Fibroblast of villous mesenchyme (primary cell): ENCODE data around the gene FAM174B. TPM values are rescaled to one million over a fixed set of nuclear protein-coding genes. Genes with fewer than 3 reads are reported as not detected.

ENCODE experiments used
- DNase-seq: peaks from one replicate; pipeline ENCODE4 v3.0.0-alpha.2; 2010; ENCODE audit warnings: low read depth
- H3K4me3 ChIP-seq: 2 replicates; pipeline ENCODE4 v1.5.1; 2011; ENCODE audit warnings: low read depth, mild to moderate bottlenecking, low read length
- CTCF ChIP-seq: IDR thresholded peaks from 2 replicates; pipeline ENCODE4 v1.5.1; 2012; ENCODE audit warnings: low read depth, mild to moderate bottlenecking, low read length; ENCODE audit not compliant: insufficient read depth
- total RNA-seq: library from RNA; depleted of rRNA; stranded (reverse); fragments of >200 nt; gene quantifications from 2 replicates; pipeline ENCODE4 v1.2.3, GENCODE V29; 2012

The FAM174B gene
- total RNA-seq, 1 donor, result 3.9 TPM

GRCh38 chr15:92624401-92624991 lies 31.1 kb downstream of the FAM174B start:
- H3K4me3 ChIP-seq, result no peak overlapping the region
- no peak for TF ChIP-seq CTCF
- DNase-seq, result peak; percentile 51

GRCh38 chr15:92623435-92623834 lies 32.1 kb downstream of the FAM174B start:
- H3K4me3 ChIP-seq, result no peak overlapping the region
- no peak for TF ChIP-seq CTCF
- DNase-seq, result no peak

- TF ChIP-seq CTCF, result no peak
- no peak overlapping the region for H3K4me3 ChIP-seq
- DNase-seq, result no peak
Observed at GRCh38 chr15:92621972-92622533, 33.5 kb downstream of the FAM174B start.

GRCh38 chr15:92620991-92621390 lies 34.6 kb downstream of the FAM174B start:
- DNase-seq, result no peak
- no peak overlapping the region for H3K4me3 ChIP-seq

GRCh38 chr15:92619145-92620101 lies 36.2 kb downstream of the FAM174B start:
- TF ChIP-seq CTCF, result no peak
- H3K4me3 ChIP-seq, result no peak overlapping the region
- peak; percentile 93 for DNase-seq

More at GRCh38 chr15:92620991-92621390, 34.6 kb downstream of the FAM174B start:
- TF ChIP-seq CTCF, result no peak

GRCh38 chr15:92617549-92618520 lies 37.7 kb downstream of the FAM174B start:
- no peak for TF ChIP-seq CTCF
- DNase-seq, result peak; percentile 96
- H3K4me3 ChIP-seq, result no peak overlapping the region
